Endothelial cell of umbilical vein (primary cell): ENCODE results near the gene SWI5. TPM values are rescaled to one million over a fixed set of nuclear protein-coding genes. Genes with fewer than 3 reads are reported as not detected.

Experiments used
- BruUV-seq: library from RNA; stranded (reverse); fragments of 400-500 nt; replicated peaks from 2 replicates; lab custom pipeline; 2021; lab: Mats Ljungman, UMichigan
- CTCF ChIA-PET: fragments of 300-600, 350-600 bp; sonication (Branson Sonifier 250); formaldehyde crosslinking; loops from one replicate; lab custom pipeline; 2021; ENCODE audit warnings: antibody characterized with exemption, inconsistent platforms; lab: Charles Lee
- POLR2A ChIA-PET: fragments of 300-600, 350-600 bp; sonication (Branson Sonifier 250); formaldehyde crosslinking; loops from one replicate; lab custom pipeline; 2021; ENCODE audit warnings: antibody characterized with exemption, inconsistent platforms; lab: Charles Lee
- DNase-seq: peaks from one replicate; pipeline ENCODE4 v3.0.0-alpha.2; 2011; ENCODE audit warnings: low read depth, low spot score
- FAIRE-seq: peaks from 2 replicates; lab custom pipeline; 2011; peaks lifted over from hg19 to GRCh38; lab: Jason Lieb, UNC
- H2AFZ ChIP-seq: 2 replicates; pipeline ENCODE4 v1.6.0; 2012; ENCODE audit warnings: low read depth, low read length, control low read depth, inconsistent platforms
- H3K27ac ChIP-seq: 2 replicates; pipeline ENCODE4 v1.5.1; 2011; ENCODE audit warnings: low read depth, mild to moderate bottlenecking, control low read depth, low read length, moderate library complexity; ENCODE audit not compliant: insufficient read depth
- H3K27me3 ChIP-seq, 2 experiments: 2 replicates each; pipeline versions ENCODE4 v1.6.0 to v1.6.1; 2011; ENCODE audit warnings: low read length in 2 of 2, mixed read lengths in 1 of 2; ENCODE audit not compliant: control insufficient read depth in 2 of 2, insufficient read depth in 2 of 2
- H3K36me3 ChIP-seq, 2 experiments: 2 replicates in 1 of 2; 3 replicates in 1 of 2; pipeline ENCODE4 v1.5.1; 2011; ENCODE audit warnings: low read length in 2 of 2, mild to moderate bottlenecking in 1 of 2, moderate library complexity in 1 of 2; ENCODE audit not compliant: control insufficient read depth in 2 of 2, insufficient read depth in 2 of 2; ENCODE audit errors: extremely low read depth in 1 of 2
- H3K4me1 ChIP-seq: 3 replicates; pipeline ENCODE4 v1.5.1; 2011; ENCODE audit warnings: mild to moderate bottlenecking, low read length; ENCODE audit not compliant: control insufficient read depth, insufficient read depth; ENCODE audit errors: extremely low read depth
- H3K4me2 ChIP-seq: 2 replicates; pipeline ENCODE4 v1.6.1; 2011; ENCODE audit warnings: low read length, control low read depth, mixed read lengths; ENCODE audit not compliant: insufficient read depth
- H3K4me3 ChIP-seq, 3 experiments: fragments of 200-600 bp in 1 of 3; sonication (generic), shearing (Covaris generic) in 1 of 3; replicated peaks in 1 of 3; 2 replicates each; pipeline ENCODE4 v1.5.1; 2011 to 2016; ENCODE audit warnings: control low read depth in 3 of 3, low read length in 3 of 3, mild to moderate bottlenecking in 2 of 3, inconsistent platforms in 1 of 3, low read depth in 1 of 3, moderate library complexity in 1 of 3; ENCODE audit not compliant: insufficient read depth in 1 of 3
- H3K79me2 ChIP-seq: 2 replicates; pipeline ENCODE4 v1.6.0; 2012; ENCODE audit warnings: low read length, inconsistent platforms; ENCODE audit not compliant: control insufficient read depth, insufficient read depth
- H3K9ac ChIP-seq: replicated peaks from 2 replicates; pipeline ENCODE3; 2011; ENCODE audit warnings: low read length, control low read depth; ENCODE audit not compliant: insufficient read depth; ENCODE audit errors: extremely low read depth
- H3K9me1 ChIP-seq: replicated peaks from 3 replicates; pipeline ENCODE4 v1.6.0; 2011; ENCODE audit warnings: mild to moderate bottlenecking, low read length; ENCODE audit not compliant: control insufficient read depth, insufficient read depth; ENCODE audit errors: extremely low read depth
- H3K9me3 ChIP-seq: replicated peaks from 2 replicates; pipeline ENCODE4 v1.5.1; 2012; ENCODE audit warnings: low read length, inconsistent platforms; ENCODE audit not compliant: control insufficient read depth, insufficient read depth
- H4K20me1 ChIP-seq: replicated peaks from 2 replicates; pipeline ENCODE3; 2011; ENCODE audit warnings: mild to moderate bottlenecking, low read length; ENCODE audit not compliant: control insufficient read depth, insufficient read depth; ENCODE audit errors: extremely low read depth
- EZH2 ChIP-seq: IDR thresholded peaks from 2 replicates; pipeline ENCODE4 v1.6.1; 2012; ENCODE audit warnings: borderline replicate concordance, low read depth, mild to moderate bottlenecking, moderate library complexity, low read length, inconsistent platforms; ENCODE audit not compliant: severe bottlenecking
- FOS ChIP-seq: IDR thresholded peaks from 2 replicates; pipeline ENCODE4 v1.6.1; 2011; ENCODE audit warnings: mild to moderate bottlenecking, low read length, moderate library complexity, borderline replicate concordance; ENCODE audit not compliant: insufficient read depth
- GATA2 ChIP-seq: IDR thresholded peaks from 2 replicates; pipeline ENCODE4 v1.7.0; 2011; ENCODE audit warnings: low read depth, mild to moderate bottlenecking, moderate library complexity, mixed read lengths, low read length; ENCODE audit not compliant: insufficient read length, insufficient read depth
- JUN ChIP-seq: IDR thresholded peaks from 2 replicates; pipeline ENCODE4 v1.6.1; 2011; ENCODE audit warnings: borderline replicate concordance, low read depth; ENCODE audit not compliant: insufficient read length, insufficient read depth
- MAX ChIP-seq: IDR thresholded peaks from 2 replicates; pipeline ENCODE4 v1.6.1; 2011; ENCODE audit not compliant: insufficient read depth, insufficient read length
- MYC ChIP-seq: IDR thresholded peaks from one replicate; pipeline ENCODE4 v1.6.1; 2011; ENCODE audit warnings: mild to moderate bottlenecking, low read depth, low read length
- POLR2A ChIP-seq: IDR thresholded peaks from 2 replicates; pipeline ENCODE4 v1.6.1; 2012; ENCODE audit warnings: low read depth, mild to moderate bottlenecking, control low read depth, low read length
- POLR2AphosphoS5 ChIP-seq: IDR thresholded peaks from 2 replicates; pipeline ENCODE4 v1.6.1; 2012; ENCODE audit warnings: low read depth, mild to moderate bottlenecking, control low read depth, low read length, moderate library complexity; ENCODE audit not compliant: insufficient read depth
- dilution Hi-C: fragments of 300-500 bp; cut with MboI; formaldehyde crosslinking; loops from one replicate; pipeline ENCODE4 v1.15.0; 2019; ENCODE audit warnings: low sequenced_read_pairs; ENCODE audit not compliant: extremely low pct_ligation_motif_present
- intact Hi-C: fragments of 100-400 bp; cut with micrococcal nuclease; formaldehyde crosslinking; loops from one replicate; pipeline ENCODE4 v1.10.0; 2022
- polyA plus RNA-seq, 4 experiments: library from polyadenylated mRNA; depleted of rRNA in 3 of 4; stranded (reverse) in 3 of 4; unstranded in 1 of 4; fragments of >200 nt; gene quantifications; 2 replicates each; pipeline versions ENCODE4 v1.2.1 to v1.2.3, GENCODE V29; 2011 to 2012; ENCODE audit warnings: missing spikeins in 1 of 4
- total RNA-seq: library from RNA; stranded (reverse); gene quantifications from 2 replicates; pipeline ENCODE4 v1.2.3, GENCODE V29; 2021
- TF ChIP-seq, protein P1 (sequence below), 2 donors: IDR thresholded peaks; 1 replicate in 1 of 2; 2 replicates in 1 of 2; pipeline ENCODE4 v1.5.1; 2011; ENCODE audit warnings: low read length in 2 of 2, mild to moderate bottlenecking in 2 of 2, moderate library complexity in 2 of 2, control low read depth in 1 of 2, inconsistent platforms in 1 of 2, low read depth in 1 of 2; ENCODE audit not compliant: insufficient read depth in 1 of 2; ENCODE audit errors: extremely low read depth in 1 of 2

SWI5 gene
- total and polyA plus RNA-seq, 2 donors (not counting 3 experiments of a cell fraction or from before 2014, with no cell fraction given) = 21.2 to 58.0 TPM

GRCh38 chr9:128324401-128324800, 48.3 kb downstream of the SWI5 start:
- Histone ChIP-seq H3K27me3 (no peaks in the 10 kb centered on the region), H3K9me3 (no peaks in the 10 kb centered on the region), H3K27ac (no peak overlapping the region), H3K4me3 (no peak overlapping the region), H3K79me2 (peaks cover 25% of the 10 kb centered on the region), H3K9ac (no peak overlapping the region), H4K20me1 (no peaks in the 10 kb centered on the region), H3K9me1 (no peaks in the 10 kb centered on the region), H3K4me2 (no peak overlapping the region), H3K36me3 (peaks cover 3 to 13% of the 10 kb centered on the region in 2 experiments), H2AFZ (no peak overlapping the region), H3K4me1 (peaks cover 12% of the 10 kb centered on the region)
- ChIA-PET POLR2A (no interaction called here), CTCF (interaction anchor here (1.5 to 1.8 kb wide), 2 partner anchors 13 to 17 kb away, joined by 6 to 7 read pairs; no protein-coding TSS in a partner anchor)
- no TSS peak for BruUV-seq
- no peak for DNase-seq
- intact Hi-C loops (no loop called here), dilution Hi-C loops (no loop called here)
- TF ChIP-seq JUN = no peak
- FAIRE-seq = no peak

- Histone ChIP-seq H3K79me2 (peaks cover 25% of the 10 kb centered on the region), H3K36me3 (peaks cover 3 to 11% of the 10 kb centered on the region in 2 experiments), H3K4me2 (no peak overlapping the region), H3K9me1 (no peaks in the 10 kb centered on the region), H3K4me3 (no peak overlapping the region), H3K9me3 (no peaks in the 10 kb centered on the region), H3K9ac (no peak overlapping the region), H3K4me1 (peaks cover 12% of the 10 kb centered on the region), H3K27ac (no peak overlapping the region), H2AFZ (no peak overlapping the region), H4K20me1 (no peaks in the 10 kb centered on the region), H3K27me3 (no peaks in the 10 kb centered on the region)
- ChIA-PET CTCF (interaction anchor here (1.5 kb wide), 1 partner anchor 11 kb away, joined by 6 read pairs; no protein-coding TSS in a partner anchor), POLR2A (no interaction called here)
- dilution Hi-C loops = no loop called here
- DNase-seq (no peak), FAIRE-seq (no peak)
- TF ChIP-seq JUN (no peak), MAX (no peak), GATA2 (no peak), POLR2AphosphoS5 (no peak), MYC (no peak), FOS (no peak), EZH2 (no peak), POLR2A (no peak)
- TF ChIP-seq, protein P1, sequence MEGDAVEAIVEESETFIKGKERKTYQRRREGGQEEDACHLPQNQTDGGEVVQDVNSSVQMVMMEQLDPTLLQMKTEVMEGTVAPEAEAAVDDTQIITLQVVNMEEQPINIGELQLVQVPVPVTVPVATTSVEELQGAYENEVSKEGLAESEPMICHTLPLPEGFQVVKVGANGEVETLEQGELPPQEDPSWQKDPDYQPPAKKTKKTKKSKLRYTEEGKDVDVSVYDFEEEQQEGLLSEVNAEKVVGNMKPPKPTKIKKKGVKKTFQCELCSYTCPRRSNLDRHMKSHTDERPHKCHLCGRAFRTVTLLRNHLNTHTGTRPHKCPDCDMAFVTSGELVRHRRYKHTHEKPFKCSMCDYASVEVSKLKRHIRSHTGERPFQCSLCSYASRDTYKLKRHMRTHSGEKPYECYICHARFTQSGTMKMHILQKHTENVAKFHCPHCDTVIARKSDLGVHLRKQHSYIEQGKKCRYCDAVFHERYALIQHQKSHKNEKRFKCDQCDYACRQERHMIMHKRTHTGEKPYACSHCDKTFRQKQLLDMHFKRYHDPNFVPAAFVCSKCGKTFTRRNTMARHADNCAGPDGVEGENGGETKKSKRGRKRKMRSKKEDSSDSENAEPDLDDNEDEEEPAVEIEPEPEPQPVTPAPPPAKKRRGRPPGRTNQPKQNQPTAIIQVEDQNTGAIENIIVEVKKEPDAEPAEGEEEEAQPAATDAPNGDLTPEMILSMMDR (IDR thresholded peaks at IDR 0.05; ENCODE audit: extremely low read depth in 1 of 2, insufficient read depth in 1 of 2, low read depth in 1 of 2, low read length in 2 of 2) = no peak
- intact Hi-C loops = no loop called here
- BruUV-seq = no TSS peak
Observed at GRCh38 chr9:128325629-128326028, 49.6 kb downstream of the SWI5 start.
